Breast epithelium (tissue), 4 donors: ENCODE results near the gene PHLPP2. TPM values are rescaled to one million over a fixed set of nuclear protein-coding genes. Genes with fewer than 3 reads are reported as not detected.
"Not testable (repeated sequence)": the region's sequence is repeated elsewhere in the genome, so short reads cannot be mapped to it uniquely, and the experiment has no call there.

Experiments
- DNase-seq, 2 donors: peaks; one replicate each; pipeline ENCODE4 v3.0.0-alpha.2; 2019; ENCODE audit warnings: low spot score in 2 of 2
- H3K27ac ChIP-seq, 2 donors: fragments of 200-600 bp; sonication (generic) in 1 of 2; one replicate each; pipeline ENCODE4 v1.5.1; 2016 to 2019; ENCODE audit warnings: mild to moderate bottlenecking in 1 of 2
- H3K27me3 ChIP-seq, 2 donors: fragments of 200-600 bp; sonication (generic) in 1 of 2; one replicate each; pipeline versions ENCODE4 v1.5.1 to v1.6.0; 2017 to 2019; ENCODE audit warnings: control low read depth in 1 of 2, mild to moderate bottlenecking in 1 of 2
- H3K36me3 ChIP-seq: fragments of 200-600 bp; one replicate; pipeline ENCODE4 v1.5.1; 2019
- H3K4me1 ChIP-seq, 2 donors: fragments of 200-600 bp; sonication (generic); one replicate each; pipeline ENCODE4 v1.5.1; 2016 to 2019; ENCODE audit warnings: control low read depth in 1 of 2
- H3K4me3 ChIP-seq, 3 donors: fragments of 200-600 bp; sonication (generic); 1 replicate in 2 of 3; 2 replicates in 1 of 3; pipeline ENCODE4 v1.5.1; 2016 to 2019; ENCODE audit warnings: mild to moderate bottlenecking in 3 of 3, moderate library complexity in 2 of 3
- H3K9me3 ChIP-seq, 2 donors: fragments of 200-600 bp; sonication (generic) in 1 of 2; one replicate each; pipeline ENCODE4 v1.5.1; 2016 to 2019; ENCODE audit warnings: control low read depth in 1 of 2
- POLR2A ChIP-seq: fragments of 450-650 bp; IDR thresholded peaks from one replicate; pipeline ENCODE4 v1.6.1; 2016; ENCODE audit warnings: antibody characterized with exemption, mild to moderate bottlenecking, moderate library complexity
- POLR2AphosphoS5 ChIP-seq, 3 donors: sonication (generic); formaldehyde crosslinking; IDR thresholded peaks; one replicate each; pipeline ENCODE4 v1.6.1; 2017; ENCODE audit warnings: antibody characterized with exemption in 3 of 3
- intact Hi-C: fragments of 100-400 bp; cut with DNase I; formaldehyde crosslinking; loops from one replicate; pipeline ENCODE4 v1.15.1; 2023; ENCODE audit warnings: low total_unique reads
- total RNA-seq, 3 donors: library from RNA; depleted of rRNA; stranded (reverse); fragments of >200 nt; gene quantifications; one replicate each; pipeline ENCODE4 v1.1.0, GENCODE V29; 2016
- TF ChIP-seq, protein P1 (sequence below), 3 donors: fragments of 450-650 bp; IDR thresholded peaks; one replicate each; pipeline ENCODE4 v1.5.1; 2016 to 2017; ENCODE audit warnings: antibody characterized with exemption in 3 of 3, mild to moderate bottlenecking in 3 of 3, moderate library complexity in 3 of 3

Gene PHLPP2
- total RNA-seq, 3 donors from 2014 or later = 12.5 to 16.1 (median 15.5) TPM

DNA sequence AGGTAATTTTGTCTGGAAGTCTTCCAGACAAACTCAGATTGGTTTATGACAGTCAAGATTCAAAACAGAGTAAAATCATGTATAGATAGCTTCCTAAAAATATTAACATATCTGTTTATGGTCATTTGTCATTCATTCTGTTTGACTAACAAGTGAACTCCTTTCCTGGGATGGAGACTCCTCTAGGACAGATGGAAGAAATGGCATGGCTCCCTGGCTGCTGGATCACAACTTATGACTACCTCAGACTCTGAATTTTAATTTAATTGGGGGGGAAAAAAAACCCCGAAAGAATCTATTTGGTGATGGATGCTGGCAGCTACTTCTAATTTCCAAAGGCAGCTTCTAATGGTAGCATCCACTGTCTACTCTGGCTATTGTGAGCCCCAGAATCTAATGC is 34.6 kb downstream of the PHLPP2 start:
- H3K36me3 ChIP-seq = no peaks in the 10 kb centered on the region
- no peak overlapping the region for H3K27ac ChIP-seq
- H3K4me1 ChIP-seq = no peaks in the 10 kb centered on the region
- no peaks in the 10 kb centered on the region for H3K9me3 ChIP-seq
- no peak overlapping the region for H3K4me3 ChIP-seq
- intact Hi-C loops = no loop called here
- no peak for DNase-seq
- TF ChIP-seq POLR2AphosphoS5 (IDR thresholded peaks at IDR 0.05) = no peak
- TF ChIP-seq POLR2A = no peak
- TF ChIP-seq, protein P1, sequence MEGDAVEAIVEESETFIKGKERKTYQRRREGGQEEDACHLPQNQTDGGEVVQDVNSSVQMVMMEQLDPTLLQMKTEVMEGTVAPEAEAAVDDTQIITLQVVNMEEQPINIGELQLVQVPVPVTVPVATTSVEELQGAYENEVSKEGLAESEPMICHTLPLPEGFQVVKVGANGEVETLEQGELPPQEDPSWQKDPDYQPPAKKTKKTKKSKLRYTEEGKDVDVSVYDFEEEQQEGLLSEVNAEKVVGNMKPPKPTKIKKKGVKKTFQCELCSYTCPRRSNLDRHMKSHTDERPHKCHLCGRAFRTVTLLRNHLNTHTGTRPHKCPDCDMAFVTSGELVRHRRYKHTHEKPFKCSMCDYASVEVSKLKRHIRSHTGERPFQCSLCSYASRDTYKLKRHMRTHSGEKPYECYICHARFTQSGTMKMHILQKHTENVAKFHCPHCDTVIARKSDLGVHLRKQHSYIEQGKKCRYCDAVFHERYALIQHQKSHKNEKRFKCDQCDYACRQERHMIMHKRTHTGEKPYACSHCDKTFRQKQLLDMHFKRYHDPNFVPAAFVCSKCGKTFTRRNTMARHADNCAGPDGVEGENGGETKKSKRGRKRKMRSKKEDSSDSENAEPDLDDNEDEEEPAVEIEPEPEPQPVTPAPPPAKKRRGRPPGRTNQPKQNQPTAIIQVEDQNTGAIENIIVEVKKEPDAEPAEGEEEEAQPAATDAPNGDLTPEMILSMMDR (IDR thresholded peaks at IDR 0.05) = no peak
- no peaks in the 10 kb centered on the region for H3K27me3 ChIP-seq

DNA sequence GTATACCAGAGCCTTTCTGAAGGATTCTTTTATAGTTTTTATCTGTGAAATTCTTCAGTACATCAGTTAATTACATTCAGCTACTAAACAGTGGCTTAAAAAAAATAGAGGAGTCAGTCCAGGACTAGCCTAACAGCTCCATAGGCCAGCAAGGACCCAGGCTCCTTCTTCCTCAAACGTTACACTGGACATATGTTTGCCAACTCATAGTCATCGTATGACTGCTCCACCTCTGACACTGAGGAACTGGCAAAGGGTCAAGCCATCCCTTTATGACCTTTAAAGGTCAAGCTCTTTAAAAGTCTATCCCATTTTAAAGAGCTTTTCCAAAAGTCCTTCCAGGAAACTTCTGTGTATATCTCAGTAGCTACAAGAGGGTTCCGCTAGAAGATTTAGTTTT is 36.6 kb downstream of the PHLPP2 start:
- Histone ChIP-seq H3K4me3 (no peak overlapping the region), H3K36me3 (no peaks in the 10 kb centered on the region), H3K27me3 (no peaks in the 10 kb centered on the region), H3K9me3 (no peaks in the 10 kb centered on the region), H3K27ac (no peak overlapping the region), H3K4me1 (no peaks in the 10 kb centered on the region)
- intact Hi-C loops = no loop called here
- TF ChIP-seq POLR2AphosphoS5 (IDR thresholded peaks at IDR 0.05) = no peak
- TF ChIP-seq, protein P1 (IDR thresholded peaks at IDR 0.05) = no peak
- no peak for TF ChIP-seq POLR2A
- DNase-seq = no peak

DNA sequence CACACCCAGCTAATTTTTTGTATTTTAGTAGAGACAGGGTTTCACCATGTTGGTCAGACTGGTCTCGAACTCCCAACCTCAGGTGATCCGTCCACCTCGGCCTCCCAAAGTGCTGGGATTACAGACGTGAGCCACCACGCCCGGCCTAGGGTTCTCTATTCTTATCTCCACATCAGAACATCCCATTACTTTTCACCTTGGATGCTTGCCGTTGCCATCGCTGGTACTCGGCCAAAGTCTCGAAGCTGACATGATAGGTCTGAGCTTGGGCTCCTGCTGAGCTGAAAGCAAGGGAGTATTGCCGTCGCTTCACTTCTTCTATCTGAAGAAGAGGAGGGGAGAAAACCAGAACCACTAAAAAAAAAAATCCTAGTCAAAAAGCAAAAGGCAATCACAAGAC is 40.2 kb downstream of the PHLPP2 start:
- H3K4me3 ChIP-seq, H3K27me3 ChIP-seq, H3K9me3 ChIP-seq, H3K27ac ChIP-seq, H3K36me3 ChIP-seq, H3K4me1 ChIP-seq, intact Hi-C loops, DNase-seq: not testable (repeated sequence)

DNA sequence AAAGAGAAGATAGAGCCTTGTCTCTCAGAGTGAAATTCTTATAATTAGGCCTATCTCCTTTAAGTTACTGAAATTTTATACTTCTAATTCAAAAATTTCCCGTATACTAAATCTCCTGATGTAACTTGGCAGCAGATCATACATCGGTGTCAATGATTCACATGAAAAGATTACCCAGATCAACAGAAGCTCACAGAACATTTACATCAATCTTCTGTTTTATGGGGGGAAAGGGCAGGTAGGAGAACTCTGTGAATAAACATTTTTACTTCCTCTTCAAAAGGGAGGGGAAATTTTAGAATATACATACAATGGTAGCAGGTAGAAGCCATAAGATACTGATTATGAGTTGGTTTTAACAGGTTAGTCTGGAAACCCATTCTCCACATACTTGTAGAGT is 43.1 kb downstream of the PHLPP2 start:
- Histone ChIP-seq H3K4me3 (no peak overlapping the region), H3K9me3 (no peaks in the 10 kb centered on the region), H3K4me1 (no peaks in the 10 kb centered on the region), H3K27ac (no peak overlapping the region), H3K27me3 (no peaks in the 10 kb centered on the region), H3K36me3 (peaks cover 2% of the 10 kb centered on the region)
- TF ChIP-seq, protein P1 (IDR thresholded peaks at IDR 0.05) = no peak
- TF ChIP-seq POLR2A (no peak), POLR2AphosphoS5 (IDR thresholded peaks at IDR 0.05) (no peak)
- intact Hi-C loops = no loop called here
- no peak for DNase-seq

DNA sequence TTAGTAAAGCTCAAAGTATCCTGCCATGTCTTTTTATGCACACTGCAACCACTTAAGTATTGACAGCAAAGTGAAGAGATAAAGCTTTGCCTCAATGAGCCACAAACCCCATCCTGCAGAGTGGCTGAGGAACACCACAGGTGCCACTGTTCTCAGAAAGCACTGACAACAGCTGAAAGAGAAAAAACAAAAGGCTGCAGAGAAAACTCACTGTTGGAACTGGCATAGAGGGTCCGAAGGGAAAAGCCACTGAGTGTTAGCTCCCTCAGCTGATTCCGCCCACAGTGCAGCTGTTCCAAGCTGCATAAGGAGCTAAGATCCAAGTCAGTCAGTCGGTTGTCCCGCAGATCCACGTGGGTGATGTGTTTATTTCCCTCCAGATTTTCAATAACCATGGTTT is 48.3 kb downstream of the PHLPP2 start:
- no peak overlapping the region for H3K4me3 ChIP-seq

More for the DNA sequence above, 48.3 kb downstream of the PHLPP2 start:
- H3K4me1 ChIP-seq = no peaks in the 10 kb centered on the region
- peaks cover 6% of the 10 kb centered on the region for H3K36me3 ChIP-seq
- DNase-seq = no peak
- H3K27me3 ChIP-seq = no peaks in the 10 kb centered on the region
- no peak overlapping the region for H3K27ac ChIP-seq
- intact Hi-C loops = no loop called here
- TF ChIP-seq, protein P1 (IDR thresholded peaks at IDR 0.05) = no peak
- TF ChIP-seq POLR2A (no peak), POLR2AphosphoS5 (IDR thresholded peaks at IDR 0.05) (no peak)
- no peaks in the 10 kb centered on the region for H3K9me3 ChIP-seq
